ENCODE data around the gene HVCN1.
"Not testable (repeated sequence)": the region's sequence is repeated elsewhere in the genome, so short reads cannot be mapped to it uniquely, and the experiment has no call there.

Gene HVCN1, protein sequence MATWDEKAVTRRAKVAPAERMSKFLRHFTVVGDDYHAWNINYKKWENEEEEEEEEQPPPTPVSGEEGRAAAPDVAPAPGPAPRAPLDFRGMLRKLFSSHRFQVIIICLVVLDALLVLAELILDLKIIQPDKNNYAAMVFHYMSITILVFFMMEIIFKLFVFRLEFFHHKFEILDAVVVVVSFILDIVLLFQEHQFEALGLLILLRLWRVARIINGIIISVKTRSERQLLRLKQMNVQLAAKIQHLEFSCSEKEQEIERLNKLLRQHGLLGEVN

DNA sequence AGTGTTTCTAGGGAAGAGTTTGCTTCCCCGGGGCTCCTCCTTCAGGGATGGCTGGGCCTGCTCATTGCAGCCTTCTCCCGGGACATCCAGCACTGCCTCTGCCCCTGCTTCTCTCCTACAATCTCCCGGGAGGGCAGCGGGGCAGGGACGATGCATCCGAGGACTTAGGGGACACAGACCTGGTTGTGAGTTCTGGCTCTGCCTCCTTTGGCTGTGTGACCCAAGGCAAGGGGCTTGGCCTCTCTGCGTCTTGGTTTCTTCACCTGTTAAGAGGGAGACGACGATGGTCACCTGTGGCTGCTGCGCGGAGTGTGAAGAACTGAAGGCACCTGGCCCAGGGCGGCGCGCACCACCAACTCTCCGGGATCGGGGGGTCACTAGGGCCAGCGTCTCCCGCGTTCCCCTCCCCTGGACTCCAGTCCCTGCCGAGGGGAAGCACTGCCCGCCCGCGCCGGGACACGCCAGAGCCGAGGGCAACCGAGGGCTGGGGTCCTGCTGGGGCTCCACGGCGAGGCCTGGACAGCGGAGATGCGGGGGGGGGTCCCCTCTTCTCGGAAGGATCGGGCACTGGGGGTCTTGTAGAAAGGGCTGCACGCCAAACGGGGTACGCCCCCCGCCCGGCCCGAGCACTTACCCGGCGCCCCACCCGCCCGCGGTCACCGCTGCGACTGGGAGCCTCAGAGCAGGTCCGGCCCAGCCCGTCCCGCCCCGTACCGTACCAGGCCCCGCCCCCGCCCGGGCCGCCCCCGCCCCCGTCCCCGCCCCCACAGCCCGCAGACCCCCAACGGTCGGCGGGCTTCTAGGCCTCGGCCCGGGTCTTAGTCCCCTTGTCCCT lies at the start of gene HVCN1:
HVCN1 (minus strand) TSS at position 670 of the 835 bp plus-strand sequence. CDS start 5,870 bp downstream, outside the sequence.
- in situ Hi-C loops (cut with HindIII; ENCODE audit: low sequenced_read_pairs): no loop called here

DNA sequence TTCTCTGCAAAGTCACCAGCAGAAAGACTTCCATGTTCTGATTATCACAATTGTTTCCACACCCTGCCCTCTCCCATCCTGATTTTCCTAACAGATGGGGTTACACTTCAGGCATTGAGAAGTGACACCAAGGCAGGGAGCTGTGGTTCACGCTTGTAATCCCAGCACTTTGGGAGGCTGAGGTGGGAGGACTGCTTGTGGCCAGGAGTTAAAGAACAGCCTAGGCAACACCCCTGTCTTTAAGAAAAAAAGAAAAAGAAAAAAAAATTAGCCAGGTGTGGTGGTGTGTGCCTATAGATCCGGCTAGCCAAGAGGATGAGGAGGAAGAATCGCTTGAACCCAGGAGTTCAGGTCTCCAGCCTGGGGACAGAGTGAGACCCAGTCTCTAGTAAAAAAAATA lies 48.6 kb upstream of the HVCN1 start:
- in situ Hi-C loops (cut with HindIII; ENCODE audit: low sequenced_read_pairs): no loop called here

- in situ Hi-C loops (cut with HindIII; ENCODE audit: low sequenced_read_pairs): not testable (repeated sequence)
Observed at GRCh38 chr12:110737016-110737415, 48.1 kb upstream of the HVCN1 start.

GRCh38 chr12:110733900-110734299 lies 45.0 kb upstream of the HVCN1 start:
- in situ Hi-C loops (cut with HindIII; ENCODE audit: low sequenced_read_pairs): no loop called here

- in situ Hi-C loops (cut with HindIII; ENCODE audit: low sequenced_read_pairs): no loop called here
Observed at GRCh38 chr12:110733089-110733715, 44.3 kb upstream of the HVCN1 start.

DNA sequence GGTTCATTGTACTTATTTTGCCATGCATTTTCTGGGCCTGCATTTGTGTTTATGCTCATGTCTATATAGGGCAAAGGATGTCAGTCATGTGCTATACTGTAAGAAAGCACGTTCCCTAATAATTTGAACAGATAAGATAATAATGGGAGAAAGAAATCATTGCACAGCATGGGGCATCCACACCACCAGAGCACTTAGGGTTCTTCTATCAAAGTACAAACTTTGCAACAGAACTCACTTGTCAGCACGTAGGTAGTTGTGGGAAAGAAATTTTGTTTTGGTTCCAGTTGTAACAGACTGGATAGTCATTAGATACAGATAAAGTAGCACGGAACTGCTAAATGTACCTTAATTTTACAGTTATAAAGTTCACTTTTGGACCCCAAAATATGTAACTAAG lies 43.7 kb upstream of the HVCN1 start:
- in situ Hi-C loops (cut with HindIII; ENCODE audit: low sequenced_read_pairs): no loop called here

- in situ Hi-C loops (cut with HindIII; ENCODE audit: low sequenced_read_pairs): no loop called here
Observed at GRCh38 chr12:110731479-110731878, 42.6 kb upstream of the HVCN1 start.

DNA sequence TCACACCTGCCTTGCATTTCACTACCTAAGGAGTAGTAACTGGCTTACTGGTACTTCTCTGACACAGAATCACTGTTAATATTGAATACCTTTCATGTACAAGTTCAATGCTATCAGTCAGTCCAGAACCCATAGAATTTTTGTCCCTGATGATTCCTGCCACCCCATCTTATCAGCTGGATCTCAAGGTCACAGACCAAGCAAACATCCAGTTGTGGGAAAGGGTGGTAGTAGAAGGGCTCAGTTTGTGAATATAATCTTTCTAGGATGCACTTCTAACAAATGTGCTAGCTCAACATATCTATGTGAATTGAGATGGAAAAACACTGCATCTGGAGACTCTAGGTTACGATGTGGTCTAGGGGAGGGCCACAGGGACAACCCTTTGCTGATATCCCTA lies 39.7 kb upstream of the HVCN1 start:
- in situ Hi-C loops (cut with HindIII; ENCODE audit: low sequenced_read_pairs): no loop called here

GRCh38 chr12:110726708-110727369 lies 37.9 kb upstream of the HVCN1 start:
- in situ Hi-C loops (cut with HindIII; ENCODE audit: low sequenced_read_pairs): no loop called here

GRCh38 chr12:110726028-110726427 lies 37.1 kb upstream of the HVCN1 start:
- in situ Hi-C loops (cut with HindIII; ENCODE audit: low sequenced_read_pairs): no loop called here

DNA sequence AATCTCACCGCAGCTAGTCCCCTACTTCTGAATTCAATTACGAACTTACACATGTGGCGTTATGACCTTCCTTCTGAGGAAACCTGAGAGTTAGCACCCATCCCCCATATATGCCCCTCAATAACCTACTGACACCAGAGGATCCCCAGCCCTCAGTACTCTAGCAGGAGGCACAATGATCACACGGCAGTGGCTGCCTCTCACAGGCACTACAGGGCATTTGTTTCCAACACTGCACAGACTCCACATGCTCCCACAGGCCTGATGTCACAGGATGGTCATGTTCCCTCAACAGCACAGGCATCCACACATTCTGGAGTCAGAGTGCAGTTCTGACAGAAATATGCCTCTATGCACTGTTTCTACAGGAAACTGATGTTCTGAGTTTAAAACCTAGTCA lies 36.4 kb upstream of the HVCN1 start:
- in situ Hi-C loops (cut with HindIII; ENCODE audit: low sequenced_read_pairs): no loop called here

DNA sequence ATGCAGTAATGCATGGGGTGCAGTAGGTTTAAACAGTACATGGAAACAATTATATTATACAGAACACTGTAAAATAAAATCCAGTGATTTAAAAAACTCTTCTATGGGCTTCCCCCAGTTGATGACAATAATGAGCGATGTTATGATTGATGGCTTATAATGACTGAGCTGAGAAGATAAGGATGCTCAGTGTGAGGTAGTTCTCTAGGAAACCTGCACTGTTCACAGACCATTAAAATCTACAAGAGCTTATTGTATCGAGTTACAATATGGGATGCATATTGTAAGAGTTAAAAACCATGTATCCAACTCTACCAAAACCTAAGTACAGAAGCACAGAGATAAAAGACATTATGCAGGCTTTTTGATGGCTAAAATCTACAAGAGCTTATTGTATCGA lies 34.0 kb upstream of the HVCN1 start:
- in situ Hi-C loops (cut with HindIII; ENCODE audit: low sequenced_read_pairs): not testable (repeated sequence)

DNA sequence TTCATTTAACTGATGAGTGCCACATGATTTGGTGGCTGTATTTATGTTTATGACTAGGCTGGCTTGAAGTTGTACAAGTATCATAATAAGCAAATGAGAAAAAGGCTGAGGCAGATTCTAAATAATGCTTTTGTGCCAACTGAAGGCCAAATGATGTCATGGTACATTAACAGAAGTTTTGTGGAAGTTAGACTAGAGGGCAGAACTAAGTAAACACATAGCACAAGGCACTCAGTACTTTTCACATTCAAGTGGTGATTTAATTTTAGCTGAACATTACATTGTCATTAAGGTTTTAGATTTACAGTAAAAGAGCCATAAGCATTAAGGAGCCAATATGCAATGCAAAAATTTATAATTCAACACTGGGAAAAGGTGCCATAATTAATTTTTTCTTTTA lies 32.7 kb upstream of the HVCN1 start:
- in situ Hi-C loops (cut with HindIII; ENCODE audit: low sequenced_read_pairs): no loop called here

DNA sequence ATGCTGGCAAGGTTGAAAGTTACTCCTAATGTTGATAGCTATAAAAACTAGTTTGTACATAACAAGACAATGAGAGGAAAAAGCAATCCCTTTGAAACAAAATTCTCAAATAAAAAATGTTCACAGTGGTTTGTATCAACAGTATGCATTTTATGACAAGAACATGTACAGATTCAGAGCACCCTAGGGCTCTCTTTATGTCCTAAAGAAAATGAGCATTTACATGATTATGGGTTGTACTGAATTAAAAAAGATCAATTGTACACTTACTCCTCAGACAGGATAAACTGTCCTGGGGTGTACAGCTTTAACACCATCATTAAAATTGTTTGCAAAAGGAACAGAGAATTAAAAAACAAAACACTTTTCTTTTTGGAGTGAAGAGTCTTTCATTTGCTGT lies 31.6 kb upstream of the HVCN1 start:
- in situ Hi-C loops (cut with HindIII; ENCODE audit: low sequenced_read_pairs): no loop called here

GRCh38 chr12:110718222-110718908 lies 29.4 kb upstream of the HVCN1 start:
- in situ Hi-C loops (cut with HindIII; ENCODE audit: low sequenced_read_pairs): no loop called here

- in situ Hi-C loops (cut with HindIII; ENCODE audit: low sequenced_read_pairs): no loop called here
Observed at GRCh38 chr12:110717037-110717436, 28.1 kb upstream of the HVCN1 start.

DNA sequence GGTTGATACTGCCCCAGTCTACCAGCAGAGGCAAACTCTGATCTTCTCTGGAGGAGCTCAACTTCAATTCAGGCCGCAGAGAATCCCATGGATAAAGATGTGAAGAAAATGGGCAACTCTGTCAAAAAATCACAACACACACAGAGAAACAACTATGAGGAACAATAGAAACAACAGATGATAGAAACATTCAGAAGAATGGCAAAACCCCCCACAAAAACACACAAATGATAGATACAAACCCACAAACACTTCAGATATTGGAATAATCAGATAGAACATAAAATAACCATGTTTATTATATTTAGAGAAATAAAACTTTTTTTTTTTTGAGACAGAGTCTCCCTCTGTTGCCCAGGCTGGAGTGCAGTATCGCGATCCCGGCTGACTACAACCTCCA lies 20.0 kb upstream of the HVCN1 start:
- in situ Hi-C loops (cut with HindIII; ENCODE audit: low sequenced_read_pairs): loop anchor here (5.0 kb wide), 1 partner anchor 93 kb away; no protein-coding TSS in a partner anchor

GRCh38 chr12:110705309-110705708 lies 16.4 kb upstream of the HVCN1 start:
- in situ Hi-C loops (cut with HindIII; ENCODE audit: low sequenced_read_pairs): loop anchor here (5.0 kb wide), 1 partner anchor 97 kb away; no protein-coding TSS in a partner anchor

DNA sequence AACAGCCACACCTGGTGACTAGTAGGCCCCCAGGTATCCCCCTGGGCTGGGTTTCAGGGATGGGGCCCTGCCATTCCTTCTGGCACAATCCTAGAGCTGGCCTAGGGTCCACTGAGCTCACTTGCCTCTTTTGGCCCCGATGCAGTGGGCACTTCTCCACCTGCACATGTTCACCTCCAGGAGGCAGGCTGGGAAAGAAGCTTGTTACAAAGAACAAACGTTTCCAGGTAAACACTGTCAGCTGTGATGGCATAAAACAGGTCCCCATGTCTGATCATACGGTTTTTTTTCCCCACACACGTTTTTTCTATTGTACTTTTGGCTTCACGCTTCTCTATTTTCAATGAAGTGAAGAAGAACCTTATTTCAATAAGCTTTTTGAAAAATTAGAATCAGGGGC lies 15.8 kb upstream of the HVCN1 start:
- in situ Hi-C loops (cut with HindIII; ENCODE audit: low sequenced_read_pairs): loop anchor here (5.0 kb wide), 1 partner anchor 98 kb away; no protein-coding TSS in a partner anchor

- in situ Hi-C loops (cut with HindIII; ENCODE audit: low sequenced_read_pairs): no loop called here
Observed at GRCh38 chr12:110704231-110704630, 15.3 kb upstream of the HVCN1 start.

Data from endothelial cell of hepatic sinusoid (primary cell).